ENCODE measurements around the gene CREB5.

Gene CREB5

GRCh38 chr7:28872226-28872625, 459.9 kb downstream of the CREB5 start:
- DNase-seq, result no peak

DNA sequence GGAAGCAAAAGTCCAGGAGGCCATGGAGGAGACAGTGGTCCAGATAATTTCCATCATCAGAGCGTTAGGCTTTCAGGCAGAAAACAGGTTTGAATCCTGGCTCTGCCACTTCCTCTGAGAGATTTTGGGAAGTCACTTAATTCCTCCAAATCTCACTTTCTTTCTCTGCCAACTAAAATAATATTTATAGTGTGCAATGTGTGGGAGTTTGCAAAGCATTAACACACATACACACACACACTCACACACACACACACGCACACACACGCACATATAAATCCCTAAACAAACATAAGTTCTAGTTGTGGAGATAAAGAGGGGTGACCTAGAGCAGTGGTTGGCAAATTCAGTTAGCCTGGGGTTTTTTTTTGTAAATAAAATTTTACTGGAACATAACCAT, 461.0 kb downstream of the CREB5 start:
- DNase-seq, result no peak

DNA sequence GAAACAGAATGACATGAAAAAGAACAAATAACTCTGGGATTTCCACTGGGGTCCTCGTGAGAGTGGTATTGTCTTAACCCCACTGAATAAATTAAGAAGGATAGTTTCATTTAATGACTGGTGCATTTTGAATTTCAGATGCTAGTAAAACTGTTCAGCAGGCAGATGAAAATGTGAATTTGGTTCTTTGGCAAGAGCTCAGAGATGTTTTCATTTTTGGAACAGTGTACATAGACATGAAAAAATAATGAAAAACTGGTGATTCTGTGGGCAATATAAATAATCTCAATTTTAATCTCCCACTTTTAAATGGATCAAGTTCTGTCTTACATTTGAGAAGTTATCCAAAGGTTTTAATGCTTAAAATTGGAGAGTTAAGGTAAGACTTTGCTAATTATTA, 461.7 kb downstream of the CREB5 start:
- DNase-seq, result no peak

Measured in CD4-positive, alpha-beta T cell treated with Interferon alpha-2 for 1 hour (primary cell).